Gastroesophageal sphincter (tissue), 4 donors: ENCODE results near the gene PARD6G. TPM values are rescaled to one million over a fixed set of nuclear protein-coding genes. Genes with fewer than 3 reads are reported as not detected.

Experiments used
- ATAC-seq: fragments of 150-250 bp; one replicate; pipeline ENCODE4 v1.9.1; 2016; ENCODE audit warnings: mild to moderate bottlenecking, moderate library complexity
- H3K27ac ChIP-seq, 4 donors: fragments of 200-600 bp; sonication (generic) in 3 of 4; 1 replicate in 3 of 4; 2 replicates in 1 of 4; pipeline ENCODE4 v1.5.1; 2016 to 2019
- H3K27me3 ChIP-seq: fragments of 200-600 bp; sonication (generic); one replicate; pipeline ENCODE4 v1.5.1; 2019
- H3K36me3 ChIP-seq, 2 donors: fragments of 200-600 bp; sonication (generic); one replicate each; pipeline ENCODE4 v1.5.1; 2019; ENCODE audit warnings: control low read depth in 1 of 2
- H3K4me1 ChIP-seq, 3 donors: fragments of 200-600 bp; sonication (generic); 1 replicate in 2 of 3; 2 replicates in 1 of 3; pipeline ENCODE4 v1.5.1; 2016 to 2019; ENCODE audit warnings: control low read depth in 2 of 3
- H3K4me3 ChIP-seq, 2 donors: fragments of 200-600 bp; sonication (generic); one replicate each; pipeline ENCODE4 v1.5.1; 2019; ENCODE audit warnings: mild to moderate bottlenecking in 1 of 2, moderate library complexity in 1 of 2
- H3K9me3 ChIP-seq, 3 donors: fragments of 200-600 bp; sonication (generic); one replicate each; pipeline ENCODE4 v1.5.1; 2017 to 2019; ENCODE audit warnings: control low read depth in 2 of 3
- EP300 ChIP-seq: sonication (generic); formaldehyde crosslinking; IDR thresholded peaks from one replicate; pipeline ENCODE4 v1.6.1; 2017; ENCODE audit warnings: antibody characterized with exemption, mild to moderate bottlenecking
- POLR2A ChIP-seq, 2 donors: fragments of 450-650 bp; IDR thresholded peaks; one replicate each; pipeline ENCODE4 v1.6.1; 2017; ENCODE audit warnings: antibody characterized with exemption in 2 of 2, mild to moderate bottlenecking in 2 of 2, moderate library complexity in 1 of 2
- POLR2AphosphoS5 ChIP-seq: sonication (generic); formaldehyde crosslinking; IDR thresholded peaks from one replicate; pipeline ENCODE4 v1.6.1; 2017; ENCODE audit warnings: antibody characterized with exemption
- WGBS, 2 donors: methylation state at CpG; one replicate each; pipeline ENCODE4 v1.1.5; 2018; ENCODE audit warnings: low coverage in 1 of 2; 5-methylcytosine and 5-hydroxymethylcytosine counted together
- total RNA-seq, 4 donors: library from RNA; depleted of rRNA; stranded (reverse); fragments of >200 nt; gene quantifications; one replicate each; pipeline ENCODE4 v1.1.0, GENCODE V29; 2016
- TF ChIP-seq, protein P1 (sequence below), 4 experiments: fragments of 200-600 bp in 2 of 4; fragments of 450-650 bp in 2 of 4; sonication (generic) in 1 of 4; IDR thresholded peaks; one replicate each; pipeline ENCODE4 v1.5.1; 2017 to 2019; ENCODE audit warnings: antibody characterized with exemption in 4 of 4, mild to moderate bottlenecking in 2 of 4, moderate library complexity in 2 of 4

PARD6G gene
- total RNA-seq, 4 donors from 2014 or later = 3.7 to 14.0 (median 8.6) TPM

DNA sequence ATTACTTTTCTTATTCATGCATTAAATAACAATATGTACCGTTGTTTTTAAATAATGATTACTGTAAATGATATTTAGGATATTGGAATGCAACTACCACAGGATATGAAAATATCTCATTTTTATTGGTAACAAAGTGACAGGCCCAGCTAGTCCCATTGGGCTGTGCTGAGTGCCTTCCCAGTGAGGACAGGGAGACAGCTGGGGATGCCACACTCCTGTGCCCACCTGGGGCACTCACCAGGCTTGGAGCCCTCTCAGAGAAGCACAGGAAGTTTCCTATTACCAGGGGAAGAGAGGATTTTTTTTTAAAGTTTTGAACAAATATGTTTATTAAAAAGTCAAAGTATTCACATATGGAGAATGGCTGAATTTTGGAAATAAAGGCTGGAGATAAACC is 48.9 kb downstream of the PARD6G start:
- H3K36me3 ChIP-seq = no peaks in the 10 kb centered on the region
- no peak overlapping the region for H3K4me3 ChIP-seq
- no peak overlapping the region for H3K27ac ChIP-seq
- TF ChIP-seq POLR2A (IDR thresholded peaks at IDR 0.05) = no peak
- TF ChIP-seq, protein P1, sequence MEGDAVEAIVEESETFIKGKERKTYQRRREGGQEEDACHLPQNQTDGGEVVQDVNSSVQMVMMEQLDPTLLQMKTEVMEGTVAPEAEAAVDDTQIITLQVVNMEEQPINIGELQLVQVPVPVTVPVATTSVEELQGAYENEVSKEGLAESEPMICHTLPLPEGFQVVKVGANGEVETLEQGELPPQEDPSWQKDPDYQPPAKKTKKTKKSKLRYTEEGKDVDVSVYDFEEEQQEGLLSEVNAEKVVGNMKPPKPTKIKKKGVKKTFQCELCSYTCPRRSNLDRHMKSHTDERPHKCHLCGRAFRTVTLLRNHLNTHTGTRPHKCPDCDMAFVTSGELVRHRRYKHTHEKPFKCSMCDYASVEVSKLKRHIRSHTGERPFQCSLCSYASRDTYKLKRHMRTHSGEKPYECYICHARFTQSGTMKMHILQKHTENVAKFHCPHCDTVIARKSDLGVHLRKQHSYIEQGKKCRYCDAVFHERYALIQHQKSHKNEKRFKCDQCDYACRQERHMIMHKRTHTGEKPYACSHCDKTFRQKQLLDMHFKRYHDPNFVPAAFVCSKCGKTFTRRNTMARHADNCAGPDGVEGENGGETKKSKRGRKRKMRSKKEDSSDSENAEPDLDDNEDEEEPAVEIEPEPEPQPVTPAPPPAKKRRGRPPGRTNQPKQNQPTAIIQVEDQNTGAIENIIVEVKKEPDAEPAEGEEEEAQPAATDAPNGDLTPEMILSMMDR (IDR thresholded peaks at IDR 0.05) = no peak
- no peak for TF ChIP-seq EP300
- no peak for TF ChIP-seq POLR2AphosphoS5
- H3K27me3 ChIP-seq = no peaks in the 10 kb centered on the region
- ATAC-seq = no peak
- peaks cover 0 to 15% (median 0%) of the 10 kb centered on the region in 3 donors for H3K4me1 ChIP-seq
- WGBS, 2 donors = 62 to 79% methylated on average over 1 of the region's 1 CpG
- H3K9me3 ChIP-seq = no peaks in the 10 kb centered on the region

GRCh38 chr18:80197528-80197927 is 49.8 kb downstream of the PARD6G start:
- Histone ChIP-seq H3K36me3 (no peaks in the 10 kb centered on the region), H3K9me3 (no peaks in the 10 kb centered on the region), H3K4me1 (peaks cover 0 to 15% (median 0%) of the 10 kb centered on the region in 3 donors), H3K4me3 (no peak overlapping the region), H3K27ac (no peak overlapping the region), H3K27me3 (no peaks in the 10 kb centered on the region)
- TF ChIP-seq, protein P1 (IDR thresholded peaks at IDR 0.05) = no peak
- no peak for TF ChIP-seq POLR2A (IDR thresholded peaks at IDR 0.05)
- TF ChIP-seq POLR2AphosphoS5 = no peak
- no peak for TF ChIP-seq EP300
- 89 to 90% methylated on average over 3 to 4 of the region's 4 CpGs for whole genome bisulfite sequencing, 2 donors
- no peak for ATAC-seq

- H3K4me1 ChIP-seq = peaks cover 0 to 12% (median 0%) of the 10 kb centered on the region in 3 donors
- no peaks in the 10 kb centered on the region for H3K9me3 ChIP-seq
- no peak overlapping the region for H3K4me3 ChIP-seq
- no peaks in the 10 kb centered on the region for H3K27me3 ChIP-seq
- WGBS, 2 donors = 45 to 76% methylated on average over 3 to 12 of the region's 13 CpGs
- H3K27ac ChIP-seq = no peak overlapping the region
- no peaks in the 10 kb centered on the region for H3K36me3 ChIP-seq
- ATAC-seq = no peak
- TF ChIP-seq POLR2A (IDR thresholded peaks at IDR 0.05) (no peak), POLR2AphosphoS5 (no peak), EP300 (no peak)
- TF ChIP-seq, protein P1 (IDR thresholded peaks at IDR 0.05) = no peak
Measured at GRCh38 chr18:80196528-80197320, 50.6 kb downstream of the PARD6G start.

DNA sequence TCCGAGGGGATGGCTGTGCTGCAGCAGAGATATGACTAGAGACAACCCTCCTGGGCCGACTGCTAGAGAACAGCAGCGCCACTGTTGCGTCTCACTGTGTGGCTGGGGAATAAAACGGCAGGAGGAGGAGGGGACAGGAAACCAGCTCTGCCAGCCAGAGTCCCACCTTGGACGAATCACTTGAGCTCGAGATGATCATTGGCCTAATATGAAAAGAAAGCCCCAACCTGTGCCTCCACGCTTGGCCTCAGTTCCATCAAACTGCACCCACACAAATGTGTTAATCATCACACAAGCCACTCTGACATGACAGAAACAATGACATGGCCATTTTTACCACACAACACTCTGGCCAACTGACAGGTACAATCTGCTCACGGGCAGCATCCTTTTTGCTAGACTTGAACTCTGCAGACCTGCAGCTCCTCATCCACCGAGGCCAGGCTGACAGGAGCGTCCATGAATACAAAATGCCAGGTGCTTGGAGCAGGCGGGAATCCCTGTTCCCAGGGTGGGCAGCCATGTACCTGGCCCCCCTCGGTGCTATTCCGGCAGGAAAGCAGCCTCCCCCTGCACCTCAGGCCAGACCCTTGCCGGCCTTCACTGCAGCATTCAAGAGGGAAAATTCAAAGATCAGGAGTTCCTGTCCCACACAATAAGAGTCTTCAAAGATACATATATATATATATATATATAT is 52.3 kb downstream of the PARD6G start:
- Histone ChIP-seq H3K4me1 (no peaks in the 10 kb centered on the region), H3K36me3 (no peaks in the 10 kb centered on the region), H3K4me3 (no peak overlapping the region), H3K27me3 (no peaks in the 10 kb centered on the region), H3K27ac (no peak overlapping the region), H3K9me3 (no peaks in the 10 kb centered on the region)
- ATAC-seq = no peak
- TF ChIP-seq POLR2AphosphoS5 = no peak
- no peak for TF ChIP-seq EP300
- TF ChIP-seq, protein P1 (IDR thresholded peaks at IDR 0.05) = no peak
- no peak for TF ChIP-seq POLR2A (IDR thresholded peaks at IDR 0.05)
- WGBS, 2 donors = 90 to 91% methylated on average over 3 to 4 of the region's 15 CpGs
